ENCODE measurements around the gene TUBB3.

GRCh38 chr16:89909777-89910716 is 13.1 kb upstream of the TUBB3 start:
- TF ChIP-seq CUX1 (CRISPR knock-in tag; IDR thresholded peaks at IDR 0.05) = no peak
- 0 out of 2 replicates have a peak, but pooled peaks have one; percentile 28 for TF ChIP-seq ARID4B (CRISPR knock-in tag; IDR thresholded peaks at IDR 0.05)
- no peak for TF ChIP-seq ESRRA (IDR thresholded peaks at IDR 0.05; ENCODE audit: borderline replicate concordance, low read depth)
- TF ChIP-seq CTCF (IDR thresholded peaks at IDR 0.05 in 2 of 3, conservative IDR thresholded peaks at IDR 0.05 in 1 of 3; ENCODE audit: insufficient read depth in 2 of 3, low read depth in 1 of 3, low read length in 3 of 3) = peak; percentile 80 to 96 (median 84)
- TF ChIP-seq ZNF280B (CRISPR knock-in tag; IDR thresholded peaks at IDR 0.05) = no peak
- 0 out of 2 replicates have a peak, but pooled peaks have one; percentile 19 for TF ChIP-seq USF1 (CRISPR knock-in tag; IDR thresholded peaks at IDR 0.05)

Measured in K562 (cell line).